Measurements from ENCODE around the gene NDUFB6. TPM values are rescaled to one million over a fixed set of nuclear protein-coding genes. Genes with fewer than 3 reads are reported as not detected.
"Not testable (repeated sequence)": the region's sequence is repeated elsewhere in the genome, so short reads cannot be mapped to it uniquely, and the experiment has no call there.

The NDUFB6 gene
- total RNA-seq, 1 donor from 2014 or later = 43.9 TPM

- H3K4me3 Mint-ChIP-seq (ENCODE audit: low read depth) = peak within 1 kb of the TSS; percentile 89
- H3K9me3 Mint-ChIP-seq = peaks cover 6% of the 10 kb centered on the region
- H3K4me1 Mint-ChIP-seq (ENCODE audit: low read depth) = peaks cover 31% of the 10 kb centered on the region
- no peaks in the 10 kb centered on the region for H3K27me3 Mint-ChIP-seq (ENCODE audit: low read depth)
- DNase-seq (ENCODE audit: low spot score) = peak; percentile 73
- peaks cover 33% of the 10 kb centered on the region for H3K36me3 Mint-ChIP-seq (ENCODE audit: low read depth)
- intact Hi-C loops (cut with micrococcal nuclease) = loop anchor here (1.0 kb wide), 3 partner anchors 25 to 148 kb away; no protein-coding TSS in a partner anchor
- peak within 1 kb of the TSS; percentile 76 for H3K27ac Mint-ChIP-seq
These were observed 46.8 kb downstream of the NDUFB6 start, which contains the start of gene RIGI for GRCh38 chr9:32526041-32526706. Gene RIGI, minus strand, starts transcription at chr9:32526196. Its CDS starts 30 bp downstream, at chr9:32526166.

GRCh38 chr9:32525709-32526030 lies 47.3 kb downstream of the NDUFB6 start:
- Mint-ChIP-seq H3K27ac (peak overlapping the region; percentile 76), H3K27me3 (ENCODE audit: low read depth) (no peaks in the 10 kb centered on the region), H3K9me3 (peaks cover 6% of the 10 kb centered on the region), H3K4me1 (ENCODE audit: low read depth) (peaks cover 31% of the 10 kb centered on the region), H3K4me3 (ENCODE audit: low read depth) (peak overlapping the region; percentile 89), H3K36me3 (ENCODE audit: low read depth) (peaks cover 34% of the 10 kb centered on the region)
- intact Hi-C loops (cut with micrococcal nuclease) = loop anchor here (1.0 kb wide), 3 partner anchors 26 to 147 kb away; no protein-coding TSS in a partner anchor
- no peak for DNase-seq (ENCODE audit: low spot score)

DNA sequence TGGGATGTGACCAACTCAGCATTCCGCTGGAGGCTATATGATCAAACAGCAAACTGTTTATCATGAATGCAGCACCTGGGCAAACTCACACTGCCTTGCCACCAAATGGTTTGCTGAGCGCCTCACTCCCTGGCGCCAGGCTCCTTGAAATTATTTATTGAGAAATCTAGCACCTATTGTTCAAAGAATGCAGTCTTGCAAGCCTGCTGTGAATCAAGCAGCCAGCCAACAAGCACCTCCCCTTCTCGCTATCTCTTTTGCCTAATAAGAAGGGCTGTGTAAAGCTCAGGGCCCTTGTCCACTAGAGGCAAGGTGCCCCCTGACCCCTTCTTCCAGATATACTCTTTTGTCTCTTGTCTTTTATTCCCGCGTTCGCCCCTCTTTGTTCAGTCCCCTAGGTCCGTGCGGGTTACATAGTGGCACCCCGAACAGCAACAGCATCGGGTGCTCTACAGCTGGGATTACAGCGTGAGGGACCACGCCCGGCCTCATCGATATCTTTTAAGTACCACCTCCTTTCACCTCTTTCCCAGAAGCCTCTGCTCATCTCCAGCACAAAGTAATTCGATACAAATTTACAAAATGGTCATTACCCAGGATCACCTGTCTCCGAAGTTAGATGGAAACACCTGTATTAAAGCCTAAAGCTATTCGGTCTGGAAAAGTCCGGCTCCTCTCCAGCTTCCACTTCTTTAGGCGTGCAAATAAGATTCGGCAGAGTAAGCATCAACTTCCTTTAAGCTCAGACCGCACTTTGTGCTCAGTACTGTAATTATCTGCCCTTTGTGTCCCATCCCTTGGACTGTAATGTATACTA lies 47.9 kb downstream of the NDUFB6 start:
- no peaks in the 10 kb centered on the region for H3K27me3 Mint-ChIP-seq (ENCODE audit: low read depth)
- H3K4me1 Mint-ChIP-seq (ENCODE audit: low read depth) = peaks cover 31% of the 10 kb centered on the region

GRCh38 chr9:32524558-32524891 lies 48.4 kb downstream of the NDUFB6 start:
- H3K27me3 Mint-ChIP-seq (ENCODE audit: low read depth); H3K4me3 Mint-ChIP-seq (ENCODE audit: low read depth); DNase-seq (ENCODE audit: low spot score); H3K27ac Mint-ChIP-seq; H3K9me3 Mint-ChIP-seq; intact Hi-C loops (cut with micrococcal nuclease): not testable (repeated sequence)
- Mint-ChIP-seq H3K36me3 (ENCODE audit: low read depth) (peaks cover 38% of the 10 kb centered on the region), H3K4me1 (ENCODE audit: low read depth) (peaks cover 31% of the 10 kb centered on the region)

More for the DNA sequence above, 47.9 kb downstream of the NDUFB6 start:
- intact Hi-C loops (cut with micrococcal nuclease) = no loop called here
- peak overlapping the region; percentile 76 for H3K27ac Mint-ChIP-seq
- peaks cover 38% of the 10 kb centered on the region for H3K36me3 Mint-ChIP-seq (ENCODE audit: low read depth)
- no peak for DNase-seq (ENCODE audit: low spot score)
- peak overlapping the region; percentile 89 for H3K4me3 Mint-ChIP-seq (ENCODE audit: low read depth)
- H3K9me3 Mint-ChIP-seq = peaks cover 6% of the 10 kb centered on the region

DNA sequence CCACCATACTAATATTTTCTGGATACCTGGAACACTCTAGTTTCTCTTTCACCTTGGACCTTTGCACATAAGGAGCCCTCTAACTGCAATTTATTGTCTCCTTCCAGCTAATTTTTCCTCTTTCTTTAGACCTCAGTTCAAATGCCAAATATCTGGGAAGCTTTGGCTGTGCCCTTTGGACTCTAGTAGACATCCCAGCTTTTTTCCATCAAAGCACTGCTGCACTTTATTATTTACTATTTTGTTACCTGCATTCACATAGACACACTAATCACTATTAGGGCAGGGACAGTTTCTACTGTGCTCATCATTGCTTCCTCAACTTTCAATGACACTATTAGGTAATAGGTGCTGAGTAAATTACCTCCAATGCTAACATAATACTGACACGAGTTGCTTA lies 49.0 kb downstream of the NDUFB6 start:
- H3K4me1 Mint-ChIP-seq (ENCODE audit: low read depth) = peaks cover 31% of the 10 kb centered on the region
- intact Hi-C loops (cut with micrococcal nuclease) = no loop called here
- no peak overlapping the region for H3K27ac Mint-ChIP-seq
- no peak for DNase-seq (ENCODE audit: low spot score)
- H3K36me3 Mint-ChIP-seq (ENCODE audit: low read depth) = peaks cover 41% of the 10 kb centered on the region
- H3K4me3 Mint-ChIP-seq (ENCODE audit: low read depth) = no peak overlapping the region
- H3K27me3 Mint-ChIP-seq (ENCODE audit: low read depth) = no peaks in the 10 kb centered on the region
- H3K9me3 Mint-ChIP-seq = peaks cover 6% of the 10 kb centered on the region

GRCh38 chr9:32518276-32518675 lies 54.7 kb downstream of the NDUFB6 start:
- H3K36me3 Mint-ChIP-seq (ENCODE audit: low read depth) = peaks cover 66% of the 10 kb centered on the region
- DNase-seq (ENCODE audit: low spot score) = no peak
- H3K4me3 Mint-ChIP-seq (ENCODE audit: low read depth) = no peak overlapping the region
- H3K27me3 Mint-ChIP-seq (ENCODE audit: low read depth) = no peaks in the 10 kb centered on the region
- H3K4me1 Mint-ChIP-seq (ENCODE audit: low read depth) = peaks cover 2% of the 10 kb centered on the region
- H3K27ac Mint-ChIP-seq = no peak overlapping the region
- intact Hi-C loops (cut with micrococcal nuclease) = no loop called here
- H3K9me3 Mint-ChIP-seq = peaks cover 25% of the 10 kb centered on the region

- DNase-seq (ENCODE audit: low spot score) = no peak
- Mint-ChIP-seq H3K9me3 (peaks cover 22% of the 10 kb centered on the region), H3K4me3 (ENCODE audit: low read depth) (no peak overlapping the region), H3K27me3 (ENCODE audit: low read depth) (no peaks in the 10 kb centered on the region), H3K36me3 (ENCODE audit: low read depth) (peaks cover 46% of the 10 kb centered on the region), H3K4me1 (ENCODE audit: low read depth) (peaks cover 6% of the 10 kb centered on the region), H3K27ac (no peak overlapping the region)
- intact Hi-C loops (cut with micrococcal nuclease) = no loop called here
These were observed 56.7 kb downstream of the NDUFB6 start for GRCh38 chr9:32516241-32516640.

GRCh38 chr9:32508728-32509127 lies 64.2 kb downstream of the NDUFB6 start:
- peaks cover 5% of the 10 kb centered on the region for H3K36me3 Mint-ChIP-seq (ENCODE audit: low read depth)
- H3K4me3 Mint-ChIP-seq (ENCODE audit: low read depth) = no peak overlapping the region
- no peak for DNase-seq (ENCODE audit: low spot score)

GRCh38 chr9:32503008-32503407 lies 70.0 kb downstream of the NDUFB6 start:
- Mint-ChIP-seq H3K27me3 (ENCODE audit: low read depth) (no peaks in the 10 kb centered on the region), H3K4me3 (ENCODE audit: low read depth) (no peak overlapping the region), H3K27ac (no peak overlapping the region), H3K9me3 (no peaks in the 10 kb centered on the region), H3K36me3 (ENCODE audit: low read depth) (peaks cover 25% of the 10 kb centered on the region), H3K4me1 (ENCODE audit: low read depth) (no peaks in the 10 kb centered on the region)
- intact Hi-C loops (cut with micrococcal nuclease) = no loop called here
- no peak for DNase-seq (ENCODE audit: low spot score)

More at GRCh38 chr9:32508728-32509127, 64.2 kb downstream of the NDUFB6 start:
- H3K27ac Mint-ChIP-seq = no peak overlapping the region
- intact Hi-C loops (cut with micrococcal nuclease) = no loop called here
- peaks cover 11% of the 10 kb centered on the region for H3K4me1 Mint-ChIP-seq (ENCODE audit: low read depth)
- H3K9me3 Mint-ChIP-seq = peaks cover 5% of the 10 kb centered on the region
- no peaks in the 10 kb centered on the region for H3K27me3 Mint-ChIP-seq (ENCODE audit: low read depth)

Other genes starting within 250 kb of the NDUFB6 start
- gene ACO1, start 188.5 kb downstream of the NDUFB6 start, total RNA-seq = 11.1 and 11.8 TPM in 2 replicates
- gene RIGI, start 47.0 kb downstream of the NDUFB6 start, total RNA-seq = 4.8 and 5.0 TPM in 2 replicates
- gene SMIM27, start 20.8 kb downstream of the NDUFB6 start, total RNA-seq = 14.2 and 15.5 TPM in 2 replicates
- gene TOPORS, start 20.6 kb downstream of the NDUFB6 start, total RNA-seq = 15.7 and 16.2 TPM in 2 replicates
- gene TAF1L, start 62.5 kb upstream of the NDUFB6 start, total RNA-seq = not detected in 2 replicates
- not detected in 2 replicates for gene TMEM215, start 210.4 kb upstream of the NDUFB6 start, total RNA-seq